Neural cell (in vitro differentiated cells): ENCODE data around the gene CPNE9. TPM values are rescaled to one million over a fixed set of nuclear protein-coding genes. Genes with fewer than 3 reads are reported as not detected.

ENCODE experiments used
- H2AFZ ChIP-seq: fragments of 200-600, 300-800 bp; sonication (generic), shearing (Covaris generic); 2 replicates; pipeline ENCODE4 v1.6.0; 2014; ENCODE audit warnings: low read depth, mild to moderate bottlenecking, antibody characterized with exemption, low read length, moderate library complexity
- H3F3A ChIP-seq: fragments of 200-600 bp; shearing (Covaris generic); 2 replicates; pipeline ENCODE4 v1.6.1; 2016; ENCODE audit warnings: mild to moderate bottlenecking, moderate library complexity, mixed read lengths, antibody characterized with exemption, low read length; ENCODE audit not compliant: insufficient read depth, poor library complexity, severe bottlenecking
- H3K27ac ChIP-seq: fragments of 200-600, 300-800 bp; sonication (generic), shearing (Covaris generic); 2 replicates; pipeline ENCODE4 v1.5.1; 2014; ENCODE audit warnings: mild to moderate bottlenecking, low read length, moderate library complexity
- H3K27me3 ChIP-seq: fragments of 300-800, 200-600 bp; sonication (generic), shearing (Covaris generic); 2 replicates; pipeline ENCODE4 v1.6.0; 2014; ENCODE audit warnings: mild to moderate bottlenecking, low read depth, low read length, moderate library complexity; ENCODE audit not compliant: insufficient read depth
- H3K36me3 ChIP-seq: fragments of 300-800, 200-600 bp; sonication (generic), shearing (Covaris generic); 2 replicates; pipeline ENCODE4 v1.5.1; 2014; ENCODE audit warnings: mild to moderate bottlenecking, antibody characterized with exemption, low read length, moderate library complexity; ENCODE audit not compliant: insufficient read depth
- H3K4me2 ChIP-seq: fragments of 300-800, 200-600 bp; sonication (generic), shearing (Covaris generic); 2 replicates; pipeline ENCODE4 v1.6.0; 2014; ENCODE audit warnings: mild to moderate bottlenecking, low read length
- H3K4me3 ChIP-seq: fragments of 300-800, 200-600 bp; sonication (generic), shearing (Covaris generic); 2 replicates; pipeline ENCODE4 v1.5.1; 2014; ENCODE audit warnings: mild to moderate bottlenecking, low read length, moderate library complexity
- H3K79me2 ChIP-seq: fragments of 200-600 bp; shearing (Covaris generic); replicated peaks from 2 replicates; pipeline ENCODE4 v1.6.0; 2014; ENCODE audit warnings: mild to moderate bottlenecking, low read length, moderate library complexity; ENCODE audit not compliant: insufficient read depth
- H3K9ac ChIP-seq: fragments of 300-800, 200-600 bp; sonication (generic), shearing (Covaris generic); 2 replicates; pipeline ENCODE4 v1.6.1; 2016; ENCODE audit warnings: mild to moderate bottlenecking, low read length, mixed read lengths
- H3K9me2 ChIP-seq: fragments of 200-600 bp; shearing (Covaris generic); 2 replicates; pipeline ENCODE4 v1.6.1; 2016; ENCODE audit warnings: mild to moderate bottlenecking, low read length, mixed read lengths; ENCODE audit not compliant: insufficient read depth
- H3K9me3 ChIP-seq: fragments of 200-600, 300-800 bp; sonication (generic), shearing (Covaris generic); 2 replicates; pipeline ENCODE4 v1.6.1; 2016; ENCODE audit warnings: mild to moderate bottlenecking, mixed run types, low read length, moderate library complexity, mixed read lengths
- H4K20me1 ChIP-seq: fragments of 200-600 bp; shearing (Covaris generic); 2 replicates; pipeline ENCODE4 v1.6.1; 2016; ENCODE audit warnings: mild to moderate bottlenecking, mixed run types; ENCODE audit not compliant: insufficient read depth
- CTCF ChIP-seq: fragments of 450-650 bp; IDR thresholded peaks from 2 replicates; pipeline ENCODE4 v1.5.1; 2014; ENCODE audit warnings: antibody characterized with exemption, mild to moderate bottlenecking, moderate library complexity; ENCODE audit not compliant: poor library complexity, severe bottlenecking
- EP300 ChIP-seq: fragments of 450-650 bp; conservative IDR thresholded peaks from 2 replicates; pipeline ENCODE4 v1.6.1; 2014; ENCODE audit warnings: antibody characterized with exemption, mild to moderate bottlenecking, moderate library complexity; ENCODE audit not compliant: poor library complexity, severe bottlenecking
- EZH2 ChIP-seq: fragments of 200-600, 300-800 bp; shearing (Covaris generic), sonication (generic); IDR thresholded peaks from 2 replicates; pipeline ENCODE4 v1.6.1; 2014; ENCODE audit warnings: antibody characterized with exemption, low read length, borderline replicate concordance, mild to moderate bottlenecking; ENCODE audit not compliant: insufficient read depth, poor library complexity, severe bottlenecking
- MXI1 ChIP-seq: fragments of 450-650 bp; conservative IDR thresholded peaks from 2 replicates; pipeline ENCODE4 v1.6.1; 2014; ENCODE audit warnings: antibody characterized with exemption, mild to moderate bottlenecking; ENCODE audit not compliant: poor library complexity, severe bottlenecking
- POLR2AphosphoS5 ChIP-seq: IDR thresholded peaks from 2 replicates; pipeline ENCODE4 v1.6.1; 2012
- RAD21 ChIP-seq: fragments of 450-650 bp; conservative IDR thresholded peaks from 2 replicates; pipeline ENCODE4 v1.6.1; 2014; ENCODE audit warnings: antibody characterized with exemption, mild to moderate bottlenecking, moderate library complexity
- REST ChIP-seq: IDR thresholded peaks from 2 replicates; pipeline ENCODE4 v1.6.1; 2012; ENCODE audit warnings: borderline replicate concordance
- SMC3 ChIP-seq: fragments of 450-650 bp; conservative IDR thresholded peaks from 2 replicates; pipeline ENCODE4 v1.6.1; 2014; ENCODE audit warnings: antibody characterized with exemption, mild to moderate bottlenecking, moderate library complexity; ENCODE audit not compliant: poor library complexity
- TAF1 ChIP-seq: IDR thresholded peaks from 2 replicates; pipeline ENCODE4 v1.6.1; 2012; ENCODE audit warnings: low read depth
- polyA plus RNA-seq: library from polyadenylated mRNA; depleted of rRNA; stranded (reverse); fragments of >200 nt; gene quantifications from 2 replicates; pipeline ENCODE4 v1.2.3, GENCODE V29; 2014

Gene CPNE9
- polyA plus RNA-seq, 1 donor from 2014 or later, result 0.32 TPM

GRCh38 chr3:9739181-9739580 is 35.5 kb downstream of the CPNE9 start:
- H3K79me2 ChIP-seq, result no peaks in the 10 kb centered on the region
- H3K9me3 ChIP-seq, result no peaks in the 10 kb centered on the region
- H4K20me1 ChIP-seq, result no peaks in the 10 kb centered on the region

GRCh38 chr3:9742560-9742959 is 38.9 kb downstream of the CPNE9 start:
- Histone ChIP-seq H3K9me2 (no peaks in the 10 kb centered on the region), H3K79me2 (no peaks in the 10 kb centered on the region), H3K9me3 (no peaks in the 10 kb centered on the region), H3K27me3 (no peaks in the 10 kb centered on the region), H3K27ac (no peak overlapping the region), H3K9ac (no peak overlapping the region), H3K4me2 (no peak overlapping the region), H2AFZ (no peak overlapping the region), H4K20me1 (no peaks in the 10 kb centered on the region), H3F3A (no peaks in the 10 kb centered on the region), H3K36me3 (peaks cover 4% of the 10 kb centered on the region), H3K4me3 (no peak overlapping the region)
- TF ChIP-seq REST (no peak), SMC3 (no peak)

More at GRCh38 chr3:9739181-9739580, 35.5 kb downstream of the CPNE9 start:
- Histone ChIP-seq H3K27me3 (no peaks in the 10 kb centered on the region), H3K27ac (no peak overlapping the region), H3K4me2 (no peak overlapping the region), H3F3A (no peaks in the 10 kb centered on the region), H3K4me3 (no peak overlapping the region), H3K9me2 (no peaks in the 10 kb centered on the region), H2AFZ (no peak overlapping the region), H3K9ac (no peak overlapping the region), H3K36me3 (peaks cover 9% of the 10 kb centered on the region)
- TF ChIP-seq EP300, result no peak
- no peak for TF ChIP-seq SMC3
- no peak for TF ChIP-seq REST
- no peak for TF ChIP-seq TAF1
- no peak for TF ChIP-seq EZH2
- no peak for TF ChIP-seq RAD21

GRCh38 chr3:9743548-9743947 is 39.9 kb downstream of the CPNE9 start:
- Histone ChIP-seq H3K27me3 (no peaks in the 10 kb centered on the region), H3K79me2 (no peaks in the 10 kb centered on the region), H3K9me3 (no peaks in the 10 kb centered on the region), H3K27ac (no peak overlapping the region), H2AFZ (no peak overlapping the region), H3K9ac (no peak overlapping the region), H3K9me2 (no peaks in the 10 kb centered on the region), H3K4me3 (no peak overlapping the region), H3K4me2 (no peak overlapping the region), H4K20me1 (no peaks in the 10 kb centered on the region), H3F3A (no peaks in the 10 kb centered on the region), H3K36me3 (peaks cover 4% of the 10 kb centered on the region)
- TF ChIP-seq MXI1 (no peak), POLR2AphosphoS5 (no peak), CTCF (no peak), RAD21 (no peak), TAF1 (no peak), EZH2 (no peak), REST (no peak), EP300 (no peak), SMC3 (no peak)
